Coronary artery (tissue), 2 donors: Measurements from ENCODE around the gene GZMB.
"Not testable (repeated sequence)": the region's sequence is repeated elsewhere in the genome, so short reads cannot be mapped to it uniquely, and the experiment has no call there.

Experiments used
- DNase-seq: peaks from one replicate; pipeline ENCODE4 v3.0.0-alpha.2; 2017; ENCODE audit warnings: low spot score
- H3K27ac ChIP-seq, 2 donors: fragments of 200-600 bp; sonication (generic); one replicate each; pipeline ENCODE4 v1.5.1; 2016 to 2019
- H3K4me3 ChIP-seq: fragments of 200-600 bp; sonication (generic); 2 replicates; pipeline ENCODE4 v1.5.1; 2016; ENCODE audit warnings: mild to moderate bottlenecking, moderate library complexity
- CTCF ChIP-seq: fragments of 200-600 bp; sonication (generic); IDR thresholded peaks from one replicate; pipeline ENCODE4 v1.5.1; 2019; ENCODE audit warnings: antibody characterized with exemption

The GZMB gene

GRCh38 chr14:24595073-24595808 is 38.7 kb downstream of the GZMB start:
- Histone ChIP-seq H3K4me3 (no peak overlapping the region), H3K27ac (no peak overlapping the region)
- no peak for TF ChIP-seq CTCF
- DNase-seq, result no peak

GRCh38 chr14:24591004-24591403 is 43.0 kb downstream of the GZMB start:
- not testable (repeated sequence) for DNase-seq, H3K4me3 ChIP-seq, H3K27ac ChIP-seq

- not testable (repeated sequence) for DNase-seq, H3K4me3 ChIP-seq, H3K27ac ChIP-seq
Measured at GRCh38 chr14:24584402-24584801, 49.6 kb downstream of the GZMB start.
